HG02571 (cell line): ENCODE results near the gene SH3GL1.

Source experiments
- ATAC-seq: cut with Tn5 transposase; IDR thresholded peaks from one replicate; pipeline ENCODE4 v1.9.1; 2021; ENCODE audit warnings: mild to moderate bottlenecking, moderate library complexity; ENCODE audit not compliant: unreplicated experiment

The SH3GL1 gene

DNA sequence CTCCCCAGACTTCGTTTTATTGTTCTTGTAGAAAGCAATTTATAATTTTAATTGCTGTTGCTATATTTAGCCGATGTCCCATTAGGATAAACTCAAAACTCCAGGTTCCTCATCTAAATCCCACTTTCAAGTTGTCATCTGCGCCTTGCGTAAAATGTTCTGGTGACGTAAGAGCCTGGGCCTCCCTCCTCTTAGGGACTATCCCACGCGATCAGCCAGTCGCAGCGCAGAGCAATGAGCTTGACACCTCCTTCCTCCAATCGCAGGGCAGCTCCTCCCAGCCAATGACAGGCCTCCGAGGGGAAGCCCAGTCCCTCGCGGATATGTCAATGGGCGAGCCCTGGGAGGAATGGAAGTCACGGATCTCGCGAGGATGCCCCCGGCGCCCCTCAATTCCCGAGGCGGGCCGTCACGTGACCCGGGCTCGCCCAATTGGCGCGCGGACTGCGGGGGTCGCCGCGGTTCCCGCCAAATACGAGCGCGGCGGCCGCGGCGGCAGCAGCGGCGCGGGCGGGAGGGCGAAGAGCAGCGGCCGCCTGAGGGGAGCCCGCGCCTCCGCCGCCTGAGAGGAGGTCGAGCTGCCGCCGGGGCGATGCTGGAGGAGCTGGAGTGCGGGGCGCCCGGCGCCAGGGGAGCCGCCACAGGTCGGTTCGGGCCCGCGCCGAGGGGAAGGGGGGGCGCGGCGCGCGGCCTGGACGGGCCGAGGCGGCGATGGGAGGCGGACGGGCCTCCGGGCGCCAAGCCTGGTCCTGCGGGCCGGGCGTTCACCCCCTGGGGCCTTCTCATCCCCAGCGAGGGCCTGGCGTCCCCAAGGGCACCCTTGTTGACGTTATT lies 2.0 kb upstream of the SH3GL1 start, which contains the start of gene CHAF1A:
Gene CHAF1A (plus strand): TSS at position 470 of the 834 bp plus-strand sequence. CDS start 123 bp downstream, at position 593.
- peak; percentile 76 for ATAC-seq

DNA sequence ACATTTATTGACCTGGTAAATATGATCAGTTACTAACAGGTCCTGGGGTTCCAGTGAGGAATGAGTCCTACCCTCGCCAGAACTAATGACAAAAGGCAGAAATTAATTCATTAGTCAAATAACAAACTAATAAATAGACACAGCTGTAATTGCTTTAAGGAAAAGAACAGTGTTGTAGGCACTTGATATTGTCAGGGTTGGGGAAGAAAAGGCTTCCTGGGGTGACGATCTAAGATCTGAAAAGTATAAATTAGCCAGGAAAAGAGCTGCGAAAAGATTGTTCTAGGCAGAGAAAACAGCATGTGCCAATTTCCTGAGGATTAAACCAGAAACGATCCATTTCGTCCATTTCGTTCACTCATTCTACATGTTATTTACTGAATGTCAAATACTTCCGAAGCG lies 1.4 kb upstream of the SH3GL1 start:
- no peak for ATAC-seq

DNA sequence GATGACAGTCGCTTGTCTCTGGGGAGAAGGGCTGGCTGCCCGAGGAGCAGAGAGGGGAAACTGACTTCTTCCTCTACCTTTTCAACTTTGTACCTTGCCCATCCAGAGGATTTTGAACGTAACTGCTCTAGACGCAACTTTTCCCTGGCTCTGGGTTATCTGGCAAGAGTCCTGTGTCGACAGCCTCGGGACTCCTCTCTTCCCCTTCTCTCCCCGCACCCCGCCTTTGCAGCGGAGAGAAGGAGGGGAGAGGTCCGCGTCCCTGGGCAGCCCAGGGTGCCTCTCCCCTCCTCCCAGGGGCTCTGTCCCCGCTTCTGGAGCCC lies 574 bp downstream of the SH3GL1 start:
- ATAC-seq: no peak

DNA sequence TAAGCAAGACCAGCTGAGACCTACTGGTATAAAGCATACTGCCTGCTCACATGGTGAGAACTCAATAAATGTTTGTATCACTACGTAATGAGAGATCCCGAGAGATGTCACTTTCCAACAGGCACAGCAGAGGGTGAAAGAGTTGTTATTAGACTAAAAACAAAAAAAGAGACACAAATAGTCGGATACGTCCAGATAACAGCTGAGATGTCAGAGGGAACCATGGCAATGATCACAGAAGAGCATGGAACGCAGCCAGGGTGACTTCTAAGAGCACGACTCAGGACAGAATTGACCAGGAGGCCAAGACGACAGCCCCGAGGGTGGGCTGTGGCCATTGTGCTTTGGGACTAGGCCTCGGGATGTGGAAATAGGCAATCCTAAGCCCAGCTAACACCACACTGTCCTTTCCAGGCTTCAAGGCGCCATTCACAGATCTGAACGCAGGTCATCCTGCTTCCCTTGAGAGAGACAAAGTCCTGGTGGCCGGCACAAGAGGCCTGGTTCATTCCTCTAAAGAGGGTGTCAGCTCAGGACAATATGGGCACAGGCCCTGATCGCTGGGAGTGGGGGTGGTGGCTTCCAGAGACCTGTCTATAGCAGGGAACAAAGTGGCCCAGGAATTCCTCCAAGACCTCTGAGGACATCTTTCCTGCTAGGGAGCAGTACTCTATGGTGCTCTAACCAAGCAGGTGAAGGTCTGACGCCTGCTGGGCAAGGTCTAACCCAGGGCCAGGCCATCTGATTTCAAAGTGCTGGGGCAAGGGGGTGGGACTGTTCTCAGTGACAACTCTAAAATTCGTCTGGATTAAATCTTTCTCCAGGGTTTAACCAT lies 3.2 kb downstream of the SH3GL1 start:
- ATAC-seq: no peak

DNA sequence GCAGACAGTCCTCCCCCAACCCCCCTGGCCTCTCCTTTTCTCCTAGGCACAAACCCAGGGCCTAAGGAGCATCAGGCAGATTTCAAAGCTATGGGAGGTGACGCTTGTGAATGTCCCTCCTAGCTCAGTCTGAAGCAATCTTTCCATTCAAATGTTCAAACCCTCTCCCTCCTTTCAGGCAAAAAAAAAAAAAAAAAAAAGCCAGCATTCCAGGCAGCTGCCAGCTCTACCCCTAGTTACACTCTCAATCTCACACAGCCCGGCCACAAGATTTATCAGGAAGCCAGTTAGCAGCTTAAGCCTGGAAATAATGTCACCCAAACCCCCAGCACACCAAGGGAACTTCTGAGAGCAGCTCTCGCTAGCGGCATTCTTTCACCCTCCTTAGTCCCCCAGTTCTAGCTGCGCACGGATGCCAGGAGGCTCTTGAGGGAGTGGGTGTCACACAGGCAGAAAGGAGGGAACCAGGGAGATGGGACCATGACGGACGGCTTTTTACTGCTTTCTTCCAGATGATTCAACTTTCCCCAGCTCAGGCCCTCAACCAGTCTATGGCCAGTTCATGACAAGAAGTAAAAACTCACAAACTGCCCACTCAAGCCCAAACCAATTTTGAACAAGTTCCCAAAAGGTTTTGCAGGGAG lies 6.3 kb downstream of the SH3GL1 start:
- no peak for ATAC-seq

DNA sequence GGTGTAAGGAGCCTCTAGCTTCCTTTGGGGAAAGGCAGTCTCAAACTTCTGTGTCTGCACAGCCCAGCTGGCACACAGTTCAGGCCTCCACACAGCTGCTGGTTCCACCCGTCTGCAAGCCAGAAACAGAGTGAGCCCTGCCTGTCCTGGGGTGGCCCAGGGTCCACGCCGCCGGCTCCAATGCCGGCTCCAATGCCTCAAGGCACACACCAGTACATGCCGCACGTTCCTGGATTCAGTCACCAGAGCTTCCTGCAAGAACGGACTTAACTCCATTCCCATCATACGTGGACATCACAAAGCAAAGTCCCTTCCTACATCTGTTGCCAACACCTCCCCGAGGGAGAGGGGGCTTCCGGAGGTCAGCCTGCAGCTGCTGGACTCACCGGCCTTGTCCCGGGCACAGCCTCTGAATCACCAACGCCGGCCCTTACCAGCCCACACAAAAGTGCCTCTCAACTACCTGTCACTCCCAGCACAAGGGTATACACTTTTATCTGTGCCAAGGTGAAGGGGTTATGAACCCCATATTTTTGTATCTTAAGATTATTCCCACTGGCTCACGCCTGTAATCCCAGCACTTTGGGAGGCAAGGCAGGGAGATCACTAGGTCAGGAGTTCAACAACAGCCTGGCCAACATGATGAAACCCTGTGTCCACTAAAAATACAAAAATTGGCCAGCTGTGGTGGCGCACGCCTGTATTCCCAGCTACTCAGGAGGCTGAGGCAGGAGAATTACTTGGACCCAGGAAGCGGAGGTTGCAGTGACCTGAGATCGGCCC lies 8.5 kb downstream of the SH3GL1 start:
- no peak for ATAC-seq

DNA sequence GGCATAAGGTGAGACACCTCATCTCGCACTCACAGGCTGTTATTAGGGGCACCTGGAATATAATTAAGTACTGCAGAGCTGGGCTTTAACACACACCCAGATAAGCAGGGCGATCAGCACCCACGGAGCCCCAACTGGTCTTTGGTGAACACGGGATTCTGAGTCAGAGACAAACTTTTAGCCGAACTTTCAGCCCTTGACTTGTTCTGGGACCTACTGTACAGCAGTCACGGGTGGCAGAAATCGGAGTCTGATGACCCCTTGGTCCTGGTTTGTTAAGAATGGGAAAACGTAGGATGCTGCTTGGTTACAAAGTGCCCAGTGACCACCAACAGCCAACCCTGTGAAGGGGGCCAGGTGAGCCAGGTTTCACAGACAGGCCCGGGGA lies 9.0 kb downstream of the SH3GL1 start:
- no peak for ATAC-seq

DNA sequence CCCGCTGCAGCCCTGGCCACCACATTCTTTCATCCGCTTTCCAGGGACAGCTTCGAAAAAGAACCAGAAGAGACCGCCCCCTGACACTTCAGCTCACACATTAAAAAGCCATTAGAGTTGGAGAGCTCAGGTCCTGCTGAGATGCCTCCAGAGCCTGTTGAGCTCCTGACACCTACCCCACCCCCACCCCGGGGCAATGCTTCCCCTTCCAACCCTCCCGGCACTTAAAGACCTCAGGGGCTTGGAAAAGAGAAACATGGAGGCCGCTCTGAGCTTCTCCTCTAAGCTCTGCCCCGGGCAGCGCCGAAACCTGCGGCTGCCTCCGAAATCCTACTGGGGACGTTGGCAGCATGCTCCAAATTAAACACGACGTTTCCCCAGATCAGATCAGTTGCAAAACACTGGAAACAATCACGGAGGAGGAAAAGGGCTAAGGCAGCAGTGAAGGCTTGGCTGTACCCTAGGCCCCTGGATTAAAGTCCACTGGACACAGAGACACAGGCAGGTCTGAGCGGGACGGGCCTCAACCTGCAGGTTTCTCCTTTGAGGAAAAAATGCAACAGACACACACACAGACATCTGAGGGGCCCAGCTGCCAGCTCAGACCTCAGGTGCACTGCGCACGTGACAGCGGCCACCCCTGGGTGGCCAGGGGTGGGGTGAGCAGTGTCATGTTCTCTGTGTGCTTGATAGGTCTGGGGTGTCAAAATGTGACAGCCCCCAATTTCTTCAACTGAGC lies 9.6 kb downstream of the SH3GL1 start:
- no peak for ATAC-seq

DNA sequence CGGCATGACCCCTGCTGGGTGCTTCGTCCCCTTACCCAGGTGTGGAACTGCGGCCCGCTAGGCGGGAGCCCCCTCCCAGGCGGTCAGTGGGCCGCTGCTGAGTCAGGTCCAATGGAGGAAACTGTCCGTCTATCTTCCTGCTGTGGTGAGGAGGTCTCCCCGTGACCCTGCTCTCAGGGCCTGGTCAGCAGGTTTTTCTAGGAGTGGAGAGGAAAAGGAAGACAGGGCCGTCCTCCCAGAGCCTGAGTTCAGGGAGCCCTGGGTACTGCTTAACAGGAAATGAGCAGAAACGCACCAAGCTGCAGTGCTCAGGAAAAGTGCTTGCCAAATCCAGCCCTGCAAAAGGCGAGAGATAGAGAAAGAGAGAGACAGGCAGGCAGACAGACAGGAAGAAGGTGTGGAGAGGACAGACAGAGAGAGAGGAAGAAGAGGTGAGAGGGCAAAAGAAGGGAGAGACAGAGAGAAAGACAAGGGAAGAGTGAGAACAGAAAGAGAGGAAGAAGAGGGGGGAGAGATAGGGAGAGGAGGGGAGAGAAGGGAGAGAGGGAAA lies 10.3 kb downstream of the SH3GL1 start:
- no peak for ATAC-seq

DNA sequence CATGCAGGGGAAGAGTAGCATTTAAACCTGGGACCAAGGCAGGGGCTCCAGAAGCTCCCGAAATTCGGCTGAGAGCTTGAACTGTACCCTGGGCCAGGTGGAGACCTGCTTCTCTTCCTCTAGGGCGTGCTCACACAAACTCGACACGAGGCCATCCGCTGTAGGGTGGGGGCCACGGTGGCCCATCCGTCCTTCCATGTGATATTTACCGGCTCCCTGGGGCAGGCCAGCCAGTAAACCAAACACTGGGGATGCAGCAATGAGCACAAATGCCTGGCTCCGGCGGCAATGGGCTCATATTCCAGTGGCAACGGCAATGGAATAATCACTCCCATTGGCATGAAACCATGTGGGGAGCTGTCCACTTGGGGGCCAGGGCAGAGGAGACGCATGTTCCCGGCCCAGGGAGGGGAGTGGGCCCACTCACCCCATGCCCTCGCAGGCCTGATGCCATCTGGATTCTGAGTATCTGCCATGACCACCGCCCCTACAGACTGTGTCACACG lies 10.8 kb downstream of the SH3GL1 start:
- no peak for ATAC-seq

DNA sequence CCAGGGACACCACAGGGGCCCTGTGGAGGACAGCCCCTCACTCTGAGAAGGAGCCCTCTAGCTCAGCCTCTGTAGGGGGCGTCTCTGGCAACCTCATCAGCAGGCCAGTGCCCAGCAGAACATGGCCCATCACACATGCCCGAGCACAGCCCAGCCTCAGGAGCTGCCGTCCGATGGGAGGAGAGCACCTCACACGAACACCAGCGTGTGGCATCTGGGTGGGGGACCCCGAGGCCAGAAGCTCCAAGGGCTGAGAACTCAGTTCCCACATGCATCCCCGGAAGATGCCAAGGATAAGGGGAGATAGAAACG lies 11.3 kb downstream of the SH3GL1 start:
- ATAC-seq: no peak

DNA sequence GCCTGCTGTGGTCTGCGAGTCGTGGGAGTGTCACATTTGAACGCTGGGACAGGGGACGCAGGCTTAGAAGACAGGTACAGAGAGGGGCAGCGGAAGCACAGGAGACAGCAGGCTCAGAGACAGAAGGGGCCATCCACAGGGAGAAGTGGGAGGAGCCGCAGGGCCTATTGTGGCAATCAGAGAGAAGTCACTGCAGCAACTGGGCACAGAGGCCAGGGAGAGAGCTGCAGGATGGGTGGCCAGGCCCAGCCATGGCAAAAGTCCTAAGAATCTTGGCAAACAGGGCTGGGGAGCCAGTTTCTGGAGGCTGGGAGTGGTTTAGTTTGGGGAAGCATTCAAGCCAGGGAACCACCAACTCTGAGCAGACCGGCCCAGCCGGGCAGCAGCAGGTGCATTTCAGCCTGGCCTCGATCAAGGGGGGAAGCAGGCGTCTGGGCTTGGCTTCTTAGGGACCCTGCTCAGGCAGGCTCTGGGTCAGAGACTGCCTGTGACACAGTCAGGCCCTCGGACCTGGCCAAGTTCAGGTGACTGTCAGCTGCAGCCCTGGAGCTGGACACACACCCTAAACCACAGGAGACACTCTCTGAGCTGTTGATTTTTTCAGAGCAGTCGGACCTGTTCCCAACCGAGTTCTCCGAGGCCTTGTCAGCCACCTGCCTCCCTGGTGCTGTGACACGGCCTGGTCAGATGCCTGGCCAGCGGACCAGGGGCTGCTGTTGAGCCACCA lies 11.8 kb downstream of the SH3GL1 start:
- no peak for ATAC-seq

DNA sequence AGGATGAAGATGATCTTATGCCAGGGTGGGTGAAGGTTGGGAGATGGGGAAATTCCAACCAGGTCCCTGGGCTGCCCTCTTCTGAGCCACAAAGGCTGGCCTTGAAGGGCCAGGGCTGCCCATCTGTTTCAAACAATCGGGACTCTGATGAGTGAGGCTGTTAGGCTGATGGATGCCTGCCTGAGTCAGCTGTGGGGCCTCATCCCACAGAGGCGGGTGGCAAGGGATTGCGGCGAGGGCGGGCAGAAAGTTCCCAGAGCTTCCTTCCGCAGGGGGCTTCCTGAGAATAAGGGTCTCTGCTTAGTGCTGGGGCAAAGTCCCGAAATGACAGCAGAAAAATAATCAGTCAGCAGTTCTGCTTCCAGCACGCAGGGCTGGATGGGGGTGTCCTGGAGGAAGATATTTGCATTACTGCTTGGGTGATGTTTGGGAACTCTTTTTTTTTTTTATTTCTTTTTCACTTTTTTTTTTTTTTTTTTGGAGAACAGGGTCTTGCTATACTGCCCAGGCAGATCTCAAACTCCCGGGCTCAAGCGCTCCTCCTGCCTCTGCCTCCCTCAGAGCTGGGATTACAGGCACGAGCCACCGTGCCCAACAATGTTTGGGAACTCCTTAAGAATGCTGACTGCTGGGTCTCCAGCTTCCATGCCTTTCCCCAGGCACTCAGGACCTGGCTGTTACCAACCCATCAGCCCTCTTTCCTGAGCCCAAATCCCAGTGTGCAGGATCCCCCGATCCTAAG lies 14.1 kb downstream of the SH3GL1 start:
- ATAC-seq: no peak

DNA sequence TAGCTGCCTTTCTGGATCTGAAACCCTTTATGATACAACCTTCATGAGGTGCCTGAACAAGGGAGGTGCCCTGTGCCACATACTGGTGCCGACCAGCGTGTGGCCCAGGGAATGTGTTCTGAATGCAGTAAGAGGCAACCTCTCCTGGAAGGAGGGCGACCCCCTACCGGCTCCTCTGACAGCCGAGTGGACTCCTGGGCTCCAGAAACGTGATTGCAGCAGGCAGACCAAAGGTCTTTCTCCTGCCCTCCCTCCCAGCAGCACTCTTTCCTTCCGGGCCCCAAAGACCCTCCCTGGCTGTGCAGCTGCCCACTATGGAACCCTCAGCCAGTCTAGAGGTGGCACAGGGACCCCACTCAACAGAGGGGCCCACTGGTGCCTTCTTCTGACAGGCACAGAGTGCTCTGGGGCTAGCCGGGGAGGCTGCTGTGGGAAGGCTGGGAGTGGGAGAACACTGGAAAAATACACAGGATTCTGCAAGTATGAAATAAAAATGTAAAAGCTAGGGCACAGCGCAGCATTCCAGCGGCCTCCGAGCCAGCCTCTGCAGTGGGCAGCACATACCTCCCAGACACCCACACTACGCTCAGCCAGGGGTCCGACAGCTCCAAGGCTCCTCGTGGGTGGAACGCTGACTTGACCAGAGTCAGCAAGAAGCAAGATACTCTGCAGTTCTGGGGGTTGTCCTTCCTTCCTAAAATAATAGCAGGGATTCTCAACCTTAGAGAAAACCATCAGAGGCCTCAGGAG lies 14.9 kb downstream of the SH3GL1 start:
- ATAC-seq: no peak

DNA sequence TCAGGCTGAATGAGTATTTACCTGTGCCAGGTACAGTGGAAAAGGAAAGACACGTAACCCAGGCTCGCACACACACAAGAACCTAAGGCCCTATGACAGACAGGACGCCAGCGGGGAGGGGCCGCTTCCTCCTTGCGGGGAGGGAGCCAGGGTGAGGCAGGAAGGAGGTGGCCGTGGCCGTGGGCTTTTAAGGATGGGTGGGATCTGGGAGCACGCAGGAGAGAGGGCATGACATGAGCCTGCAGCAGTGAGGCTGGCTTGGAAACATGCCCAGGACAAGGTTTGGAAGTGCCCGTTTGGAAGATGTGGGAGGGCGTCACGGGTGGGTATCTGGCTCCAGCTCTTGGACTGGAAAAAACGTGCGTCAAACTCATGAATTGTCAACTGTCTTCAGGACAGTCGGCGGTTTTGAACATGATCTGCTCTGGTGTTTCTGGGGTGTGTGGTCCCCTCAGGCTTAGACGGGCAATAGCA lies 20.1 kb downstream of the SH3GL1 start:
- ATAC-seq: no peak

DNA sequence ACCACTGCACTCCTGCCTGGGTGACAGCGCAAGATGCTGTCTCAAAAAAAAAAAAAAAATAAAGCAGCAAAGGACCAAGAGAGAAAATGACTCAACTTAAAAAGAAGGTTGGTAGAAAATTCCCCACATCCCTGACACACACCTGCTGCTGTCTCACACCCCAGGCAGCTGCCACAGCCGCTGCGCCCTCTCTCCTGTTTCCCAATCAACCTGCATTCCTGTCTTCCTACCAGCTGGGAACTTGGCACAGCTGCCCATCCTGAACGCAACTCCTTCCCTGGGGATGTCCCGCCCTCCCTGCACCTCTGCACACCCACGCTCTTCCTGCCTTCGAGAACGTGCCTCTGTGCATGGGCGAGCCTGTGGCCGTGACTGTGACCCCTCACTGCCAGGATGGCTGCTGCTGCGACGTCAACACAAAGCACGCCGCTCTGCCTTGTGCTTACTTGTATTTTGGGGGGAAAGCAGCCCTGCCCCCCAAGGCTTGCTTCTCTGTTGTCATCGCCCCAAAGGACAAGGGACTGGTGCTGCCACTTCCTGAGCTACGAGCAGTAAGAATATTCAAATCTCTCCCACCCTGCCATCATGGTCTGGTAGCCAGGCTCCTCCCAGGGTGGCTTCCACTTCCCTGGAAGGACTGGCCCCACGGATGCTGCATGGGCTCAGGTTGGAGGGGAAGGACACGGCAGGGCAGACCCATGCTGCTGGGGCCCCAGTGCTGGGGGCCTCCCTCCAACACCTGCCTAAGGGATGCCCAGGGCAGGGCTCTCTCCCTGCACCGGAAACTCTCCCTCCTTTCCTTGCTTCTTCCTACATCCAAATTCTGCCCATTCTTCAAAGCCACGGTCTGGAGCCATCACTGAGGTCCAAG lies 20.7 kb downstream of the SH3GL1 start:
- no peak for ATAC-seq

DNA sequence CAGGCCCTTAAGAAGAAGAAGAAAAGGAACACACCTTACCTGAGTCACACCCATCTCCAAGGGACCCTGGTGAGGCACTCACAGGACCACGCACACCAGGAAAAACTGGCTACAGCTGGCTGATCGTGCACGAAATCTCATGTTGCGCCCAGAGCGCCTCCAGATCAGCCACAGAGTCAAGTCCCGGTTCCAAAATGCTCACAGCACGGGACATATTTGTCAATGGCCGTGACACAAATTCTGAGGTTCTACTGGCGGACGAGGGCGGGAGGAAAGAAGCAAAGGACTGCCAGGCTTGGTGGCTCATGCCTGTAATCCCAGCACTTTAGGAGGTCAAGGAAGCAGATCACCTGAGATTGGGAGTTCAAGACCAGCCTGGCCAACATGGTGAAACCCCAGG lies 21.5 kb downstream of the SH3GL1 start:
- ATAC-seq: no peak
